Urothelium cell line (cell line): ENCODE measurements around the gene EEFSEC.

Experiments used
- DNase-seq: peaks from one replicate; pipeline ENCODE4 v3.0.0; 2011; ENCODE audit warnings: low spot score, mixed read lengths
- FAIRE-seq: peaks from 2 replicates; lab custom pipeline; 2011; peaks lifted over from hg19 to GRCh38; lab: Jason Lieb, UNC

Gene EEFSEC

DNA sequence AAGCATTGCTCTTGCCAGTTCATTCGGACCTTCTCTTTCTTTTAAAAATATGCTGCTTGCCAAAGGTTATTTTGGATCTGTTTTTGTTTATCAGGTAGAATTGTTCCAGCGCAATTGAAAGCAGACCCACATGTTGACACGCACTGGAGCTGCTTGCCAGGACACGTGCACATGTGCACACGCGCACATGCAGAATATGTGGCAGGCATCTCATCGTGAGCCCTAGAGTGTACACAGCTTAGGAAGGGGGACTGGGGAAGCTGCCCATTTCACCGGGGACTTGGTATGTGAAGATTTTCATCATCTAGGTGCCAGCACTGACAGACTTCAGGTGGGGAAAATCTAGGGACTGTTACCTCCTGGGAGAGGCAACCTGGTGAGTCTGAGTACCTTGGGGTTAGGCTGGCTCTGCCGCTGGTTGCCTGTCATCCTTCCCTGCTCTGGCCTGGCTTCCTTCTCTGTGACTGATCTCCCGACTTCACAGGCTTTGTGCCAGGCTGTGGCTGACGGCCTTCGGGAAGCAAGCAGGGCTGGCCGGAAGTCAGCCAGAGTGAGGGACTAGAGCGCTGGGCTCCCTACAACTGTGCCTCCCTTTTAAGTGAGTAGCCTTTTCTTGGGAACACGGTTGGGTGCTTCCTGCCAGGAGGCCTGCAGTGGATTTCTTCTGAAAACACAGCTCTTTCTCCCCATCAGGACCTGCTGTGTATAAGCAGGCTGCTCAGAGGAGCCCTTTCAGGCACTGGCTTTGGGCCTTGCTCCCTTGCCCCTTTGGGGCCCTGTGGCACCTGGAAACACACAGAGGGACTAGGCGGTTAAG is 129.3 kb downstream of the EEFSEC start:
- no peak for DNase-seq
- FAIRE-seq, result no peak

DNA sequence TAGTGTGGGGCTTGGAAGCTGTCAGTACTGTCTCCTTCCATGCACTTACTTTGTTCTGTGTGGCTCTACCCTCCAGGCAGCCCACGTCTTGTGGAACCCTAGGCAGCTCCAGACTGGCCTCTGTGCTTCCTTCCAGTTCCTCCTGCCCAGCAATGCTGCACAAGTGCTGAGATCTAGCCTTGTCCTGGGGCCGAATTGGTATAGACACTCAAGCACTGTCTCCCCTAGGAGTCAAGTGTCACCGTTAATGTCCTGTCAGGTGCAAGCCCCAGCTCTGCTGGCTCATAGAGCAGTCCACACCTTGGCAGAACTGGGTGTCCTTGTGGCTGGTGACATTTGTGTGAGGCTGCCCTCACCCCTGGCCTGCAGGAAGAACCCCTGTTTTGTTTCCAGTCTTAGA is 130.1 kb downstream of the EEFSEC start:
- FAIRE-seq (no peak), DNase-seq (no peak)

DNA sequence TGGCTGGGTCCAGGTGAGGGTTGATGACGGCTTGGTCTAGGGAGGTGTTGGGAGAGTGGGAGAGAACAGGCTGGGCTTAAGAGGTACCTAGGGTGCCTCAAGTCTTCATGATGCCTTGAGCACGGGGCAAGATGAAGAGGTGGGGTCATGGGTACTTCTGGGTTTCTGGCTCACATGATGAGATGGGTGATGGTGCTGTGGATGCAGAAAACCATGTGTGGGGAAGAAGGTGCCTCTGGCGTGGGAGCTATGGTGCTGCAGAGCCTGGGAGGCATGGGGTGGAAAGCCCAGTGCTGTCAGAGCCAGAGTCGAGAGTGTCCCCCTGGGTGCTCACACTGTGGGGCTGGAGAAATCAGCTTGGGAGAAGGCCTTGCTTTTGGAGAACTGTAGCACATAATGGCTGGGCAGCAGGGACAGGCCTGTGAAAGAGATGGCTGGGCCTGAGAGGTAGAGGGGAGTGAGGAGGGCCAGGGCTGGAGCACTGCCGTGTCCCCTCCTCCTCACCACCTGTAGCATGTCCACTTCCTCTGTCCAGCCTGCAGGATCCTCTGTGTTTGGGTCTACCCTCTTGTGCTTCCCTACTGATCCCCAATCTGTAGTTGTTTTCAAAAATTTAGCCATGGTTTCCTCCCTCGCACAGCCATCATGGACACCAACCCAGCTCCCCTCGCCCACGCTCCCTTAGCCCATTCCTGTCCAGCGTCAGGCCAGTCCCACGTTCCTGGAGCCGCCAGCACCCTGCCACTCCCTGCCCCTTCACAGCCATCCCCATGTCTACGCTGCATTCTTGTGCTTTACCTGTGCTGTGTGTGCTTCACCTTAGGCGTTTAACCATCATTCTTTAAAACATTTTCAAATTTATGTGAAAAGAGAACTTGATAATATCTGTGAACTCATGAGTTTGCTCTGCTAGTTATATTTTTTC is 132.0 kb downstream of the EEFSEC start:
- no peak for FAIRE-seq
- no peak for DNase-seq

- DNase-seq (no peak), FAIRE-seq (no peak)
Measured at GRCh38 chr3:128285967-128286321, 132.7 kb downstream of the EEFSEC start.

DNA sequence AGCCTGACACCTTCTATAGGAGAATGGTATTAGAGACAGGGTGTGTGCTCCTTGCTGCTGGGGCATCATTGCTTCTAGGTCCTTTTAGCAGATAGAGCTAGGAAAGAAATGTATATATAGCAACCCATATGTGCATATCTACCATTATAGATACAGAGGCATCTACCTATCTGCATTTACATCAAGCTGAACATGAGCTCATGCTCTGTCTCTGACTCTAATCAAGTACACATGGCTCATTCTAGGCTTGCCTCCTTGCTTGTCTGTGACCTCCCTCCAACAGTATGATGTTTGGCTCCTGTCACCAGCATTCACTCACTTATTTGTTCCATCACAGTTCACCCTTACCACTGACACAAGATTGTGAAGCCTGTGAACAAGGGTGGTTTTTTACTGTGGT is 133.4 kb downstream of the EEFSEC start:
- no peak for FAIRE-seq
- no peak for DNase-seq

- FAIRE-seq, result no peak
Measured at GRCh38 chr3:128287216-128287615, 133.9 kb downstream of the EEFSEC start.

DNA sequence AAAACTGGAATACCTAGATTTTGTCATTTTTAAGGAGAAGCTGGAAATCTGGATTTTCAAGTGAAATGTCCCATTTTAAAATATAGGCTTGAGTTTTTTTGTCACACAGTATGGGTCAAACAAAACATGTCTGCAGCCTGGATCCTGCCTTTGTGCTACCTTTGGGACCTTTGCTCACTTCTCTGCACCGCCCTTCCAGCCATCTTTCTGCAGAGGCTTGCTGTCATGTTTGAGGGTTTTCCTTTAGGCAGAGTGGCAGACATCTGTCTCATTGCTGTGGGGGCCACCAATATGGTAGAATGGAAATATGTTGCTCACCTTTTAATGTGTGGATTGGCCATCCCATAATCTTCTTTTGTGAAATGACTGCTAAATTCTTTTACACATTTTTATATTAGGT is 136.3 kb downstream of the EEFSEC start:
- DNase-seq (no peak), FAIRE-seq (no peak)

More at GRCh38 chr3:128287216-128287615, 133.9 kb downstream of the EEFSEC start:
- DNase-seq, result no peak

DNA sequence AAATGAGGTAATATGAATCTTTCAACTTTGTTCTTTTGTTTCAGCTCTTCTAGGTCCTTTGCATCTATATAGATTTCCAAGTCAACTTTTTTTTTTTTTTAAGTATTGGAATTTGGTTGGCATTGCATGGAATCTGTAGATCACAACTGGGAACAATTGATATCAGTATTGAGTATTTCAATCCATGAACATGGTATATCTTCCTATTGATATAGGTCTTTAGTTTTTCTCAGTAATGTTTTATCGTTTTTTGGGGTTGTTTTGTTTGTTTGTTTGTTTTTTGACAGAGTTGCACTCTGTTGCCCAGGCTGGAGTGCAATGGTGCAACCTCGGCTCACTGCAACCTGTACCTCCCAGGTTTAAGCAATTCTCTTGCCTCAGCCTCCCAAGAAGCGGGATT is 137.2 kb downstream of the EEFSEC start:
- DNase-seq (no peak), FAIRE-seq (no peak)

DNA sequence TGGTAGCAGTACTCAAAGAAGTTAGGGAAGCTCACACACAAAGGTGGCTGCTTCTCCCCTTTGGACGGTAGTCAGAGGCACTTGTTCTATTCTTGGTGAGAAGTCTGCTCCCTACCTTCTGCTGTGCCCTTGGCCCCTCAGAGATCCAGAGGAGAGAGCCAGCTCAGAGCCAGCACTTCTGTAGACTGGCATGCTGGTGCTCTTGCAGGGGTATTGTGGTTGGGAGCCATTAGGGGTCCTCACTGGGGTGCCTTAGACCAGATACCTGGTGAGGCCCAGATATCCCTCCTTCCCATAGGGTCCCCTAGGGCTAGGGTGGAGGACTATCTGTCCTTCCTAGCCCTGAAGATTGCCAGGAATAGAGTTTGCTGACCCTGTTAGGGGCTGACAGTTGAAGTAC is 140.6 kb downstream of the EEFSEC start:
- FAIRE-seq, result no peak
- no peak for DNase-seq

DNA sequence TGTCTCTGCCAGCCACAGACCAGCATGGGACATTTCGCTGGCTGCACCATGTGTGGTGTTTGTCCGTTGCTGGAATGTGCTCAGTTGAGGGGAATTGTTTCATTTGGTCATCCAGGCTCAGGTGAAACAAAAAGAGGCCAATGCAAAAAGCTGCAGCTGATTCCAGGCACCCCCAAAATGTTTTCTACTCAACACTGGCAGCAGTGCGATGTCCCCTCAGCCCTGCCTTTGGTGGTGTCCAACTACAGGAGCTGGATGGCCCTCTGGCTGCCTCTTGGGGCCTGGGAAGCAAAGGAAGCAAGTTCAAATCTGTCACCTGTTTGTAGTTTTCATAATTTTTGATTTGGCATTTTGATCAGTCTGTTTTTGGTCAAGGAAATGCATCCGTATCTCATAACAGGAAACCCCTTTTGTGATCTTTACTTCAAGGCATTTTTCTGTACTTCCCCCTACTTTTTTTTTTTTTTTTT is 141.8 kb downstream of the EEFSEC start:
- FAIRE-seq, result no peak
- no peak for DNase-seq

DNA sequence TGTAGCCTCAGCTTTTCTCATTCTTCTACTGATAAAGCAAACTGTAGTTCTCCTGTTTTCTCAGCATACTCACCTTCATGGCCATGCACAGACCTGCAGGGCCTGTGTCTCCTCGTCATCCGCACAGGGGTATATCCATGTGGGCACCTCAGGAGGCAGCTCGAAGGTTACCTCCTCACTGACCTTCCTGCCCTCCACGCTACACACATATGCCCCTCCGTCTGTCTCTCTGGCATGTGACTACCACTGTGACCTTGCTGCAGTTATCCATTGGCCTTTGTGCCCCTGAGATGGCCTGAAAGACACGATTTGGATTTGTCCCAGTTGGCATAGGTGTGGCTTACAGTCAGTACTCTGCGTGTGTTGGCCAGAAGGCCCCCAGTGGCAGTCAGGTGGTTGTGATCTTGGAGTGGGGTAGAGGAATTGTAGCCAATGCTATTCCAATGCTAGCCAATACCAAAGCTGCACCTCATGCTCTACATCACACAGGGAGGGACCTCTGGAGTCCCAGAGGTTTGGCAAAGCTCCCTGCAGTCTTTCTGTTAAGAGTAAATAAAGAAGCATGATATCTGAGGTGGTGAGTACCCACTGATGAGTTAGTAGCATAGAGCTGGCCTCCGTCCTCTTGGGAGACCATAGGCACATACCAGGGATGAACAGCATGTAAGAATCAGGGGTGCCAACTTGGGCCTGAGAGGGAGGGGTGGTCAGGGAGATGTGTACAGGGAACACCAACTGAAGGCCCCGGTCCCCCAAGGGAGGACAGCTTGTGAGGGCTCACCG is 143.4 kb downstream of the EEFSEC start:
- peak; percentile 46 for FAIRE-seq
- DNase-seq, result no peak

GRCh38 chr3:128297401-128298138 is 144.3 kb downstream of the EEFSEC start:
- DNase-seq, result no peak
- no peak for FAIRE-seq

DNA sequence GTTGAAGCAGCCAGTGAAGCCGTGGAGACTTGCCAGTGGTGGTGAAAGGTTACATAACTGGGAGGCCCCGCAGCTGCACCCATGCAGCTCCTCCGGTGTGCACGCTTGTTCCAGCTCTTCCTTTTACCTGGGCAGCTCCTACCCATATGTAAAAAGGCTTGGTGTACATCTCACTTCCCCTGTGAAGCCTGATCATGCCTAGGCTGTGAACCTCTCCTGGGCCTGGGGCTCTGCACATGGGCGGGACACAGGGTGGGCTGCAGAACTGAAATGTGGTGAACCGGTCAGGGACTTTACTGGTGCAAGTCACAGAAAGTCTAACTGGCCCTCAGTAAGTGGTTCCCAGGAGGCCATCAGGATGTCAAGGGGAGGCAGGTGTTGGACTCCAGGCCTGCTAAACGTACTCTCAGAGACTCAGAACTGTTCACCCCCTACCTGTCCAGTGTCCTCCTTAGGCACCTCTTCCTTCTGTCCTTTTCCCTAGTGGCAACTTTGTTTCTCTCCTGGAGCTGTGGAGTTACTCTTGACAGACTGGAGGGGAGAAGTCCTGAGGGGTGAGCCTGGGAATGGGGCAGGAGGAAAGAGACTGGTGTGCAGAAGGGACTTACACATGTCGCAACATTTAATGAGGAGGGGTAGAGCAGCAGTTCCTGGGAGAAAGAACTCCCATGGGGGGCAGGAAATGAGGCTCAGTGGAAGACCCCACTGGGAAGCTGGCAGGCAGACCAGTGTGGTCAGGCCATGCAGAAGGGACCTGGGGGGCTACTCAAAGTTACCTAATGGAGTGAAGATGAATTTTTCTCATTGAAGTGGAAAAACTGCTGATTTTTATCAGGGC is 148.1 kb downstream of the EEFSEC start:
- FAIRE-seq (no peak), DNase-seq (no peak)

- no peak for FAIRE-seq
- no peak for DNase-seq
Measured at GRCh38 chr3:128306481-128306880, 153.2 kb downstream of the EEFSEC start.

DNA sequence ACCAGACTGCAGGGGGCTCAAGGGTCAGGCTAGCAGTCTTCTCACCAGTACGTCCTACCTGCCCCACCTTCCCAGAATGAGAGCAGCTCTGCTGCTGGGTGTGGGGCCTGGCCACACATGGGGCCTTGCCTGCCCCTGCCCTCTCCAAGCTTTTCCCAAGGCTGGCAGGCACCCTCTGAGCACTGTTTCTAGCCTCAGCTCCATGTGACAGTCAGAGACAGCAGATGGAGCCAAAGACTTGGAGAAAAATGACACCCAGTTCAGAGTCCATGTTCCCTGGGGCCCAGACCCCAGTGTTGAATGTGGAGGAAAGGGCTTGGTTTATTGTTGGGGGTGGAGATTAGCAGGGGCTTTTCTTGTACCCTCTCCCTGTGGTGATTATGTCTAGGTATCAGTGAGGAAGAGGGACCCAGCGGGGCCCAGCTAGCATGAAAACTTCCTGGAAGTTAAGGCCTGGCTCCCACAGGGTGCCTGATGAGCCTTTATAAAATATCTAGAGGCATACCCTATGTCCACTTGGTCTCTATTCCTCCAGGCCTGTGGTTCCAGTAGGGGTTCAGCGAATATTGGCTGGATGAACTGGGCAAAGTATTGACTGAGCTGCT is 153.8 kb downstream of the EEFSEC start:
- no peak for FAIRE-seq

GRCh38 chr3:128307781-128308469 is 154.6 kb downstream of the EEFSEC start:
- no peak for DNase-seq
- FAIRE-seq, result no peak

More for the DNA sequence above, 153.8 kb downstream of the EEFSEC start:
- DNase-seq, result no peak

- DNase-seq (no peak), FAIRE-seq (no peak)
Measured at GRCh38 chr3:128309026-128309425, 155.7 kb downstream of the EEFSEC start.

DNA sequence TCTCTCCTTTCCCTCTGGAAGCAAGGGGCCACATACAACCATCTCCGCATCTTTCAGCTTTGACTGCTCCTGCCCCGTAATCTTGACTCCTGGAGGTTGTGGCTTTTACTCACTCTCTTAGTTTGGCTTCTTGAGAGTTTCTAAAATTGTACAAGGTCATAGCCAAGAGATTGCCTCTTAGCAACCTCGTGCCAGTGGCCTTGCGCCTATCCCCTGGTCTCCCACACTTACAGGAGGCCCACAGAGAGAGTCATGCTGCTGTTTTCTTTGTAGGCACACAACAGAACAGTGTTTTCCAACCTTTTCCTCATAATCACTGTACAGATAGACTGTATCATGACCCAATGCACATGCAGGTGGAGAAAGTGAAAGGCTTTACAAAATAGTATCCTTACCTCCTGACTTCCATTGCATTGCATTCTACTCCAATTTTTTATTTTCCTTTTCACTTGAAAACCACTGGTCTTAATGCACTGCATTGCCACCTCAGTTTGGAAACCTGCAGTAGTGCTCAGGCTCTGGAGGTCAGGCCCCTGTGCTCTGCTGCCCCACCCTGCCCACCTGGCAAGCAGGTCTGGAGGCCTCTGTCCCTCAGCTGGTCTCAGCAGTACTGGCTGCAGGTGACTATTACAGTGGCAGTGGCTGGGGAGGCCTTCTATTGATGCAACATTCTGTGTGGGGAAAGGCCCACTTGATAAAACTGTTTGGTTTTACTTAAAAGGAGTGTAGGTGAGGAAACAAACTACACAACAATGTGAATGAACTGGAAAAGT is 157.2 kb downstream of the EEFSEC start:
- DNase-seq (no peak), FAIRE-seq (no peak)
